Gastrocnemius medialis (tissue), 4 donors: ENCODE data around the gene EHD1.

Experiments
- POLR2A ChIP-seq, 2 donors: fragments of 450-650 bp; IDR thresholded peaks; one replicate each; pipeline ENCODE4 v1.6.1; 2017; ENCODE audit warnings: antibody characterized with exemption in 2 of 2, mild to moderate bottlenecking in 2 of 2, moderate library complexity in 2 of 2
- TF ChIP-seq, protein P1 (sequence below), 5 experiments: fragments of 450-650 bp in 3 of 5; fragments of 200-600 bp in 2 of 5; sonication (generic) in 2 of 5; IDR thresholded peaks in 4 of 5; conservative IDR thresholded peaks in 1 of 5; 1 replicate in 4 of 5; 2 replicates in 1 of 5; pipeline ENCODE4 v1.5.1; 2016 to 2019; ENCODE audit warnings: antibody characterized with exemption in 5 of 5, mild to moderate bottlenecking in 3 of 5, moderate library complexity in 3 of 5

DNA sequence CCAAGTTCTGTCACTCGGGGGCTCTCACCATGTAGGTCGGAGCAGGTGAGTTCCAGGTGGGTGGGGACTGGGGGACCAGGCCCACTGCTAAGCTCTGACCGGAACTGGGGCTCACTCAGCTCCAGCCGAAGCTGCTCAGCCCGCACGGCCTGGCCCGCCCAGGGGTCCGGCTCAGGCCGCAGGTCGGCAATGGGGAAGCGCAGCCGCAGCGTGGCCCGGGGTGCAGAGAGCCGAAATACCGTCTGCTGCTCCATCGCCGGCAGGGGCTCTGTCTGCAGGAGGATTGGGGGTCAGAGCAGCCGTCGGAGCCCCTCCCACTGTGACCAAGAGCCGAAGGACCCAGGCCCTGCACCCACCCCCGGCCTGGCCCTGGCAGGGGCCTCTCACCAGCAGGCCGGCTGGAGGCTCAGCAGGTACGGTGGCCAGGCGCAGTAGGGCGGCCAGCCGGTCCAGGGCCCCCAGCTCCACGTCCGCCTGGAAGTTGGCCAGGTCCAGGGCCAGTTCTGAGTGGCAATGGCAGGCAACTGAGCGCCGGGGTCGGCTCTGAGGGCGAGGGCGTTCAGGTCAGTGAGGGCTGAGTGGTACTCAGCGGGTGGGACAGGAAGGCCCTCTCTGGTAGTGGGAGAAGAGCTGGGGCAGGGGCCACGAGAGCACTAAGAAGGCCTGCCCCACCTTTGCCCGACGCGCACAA is 31.4 kb upstream of the EHD1 start:
- TF ChIP-seq, protein P1, sequence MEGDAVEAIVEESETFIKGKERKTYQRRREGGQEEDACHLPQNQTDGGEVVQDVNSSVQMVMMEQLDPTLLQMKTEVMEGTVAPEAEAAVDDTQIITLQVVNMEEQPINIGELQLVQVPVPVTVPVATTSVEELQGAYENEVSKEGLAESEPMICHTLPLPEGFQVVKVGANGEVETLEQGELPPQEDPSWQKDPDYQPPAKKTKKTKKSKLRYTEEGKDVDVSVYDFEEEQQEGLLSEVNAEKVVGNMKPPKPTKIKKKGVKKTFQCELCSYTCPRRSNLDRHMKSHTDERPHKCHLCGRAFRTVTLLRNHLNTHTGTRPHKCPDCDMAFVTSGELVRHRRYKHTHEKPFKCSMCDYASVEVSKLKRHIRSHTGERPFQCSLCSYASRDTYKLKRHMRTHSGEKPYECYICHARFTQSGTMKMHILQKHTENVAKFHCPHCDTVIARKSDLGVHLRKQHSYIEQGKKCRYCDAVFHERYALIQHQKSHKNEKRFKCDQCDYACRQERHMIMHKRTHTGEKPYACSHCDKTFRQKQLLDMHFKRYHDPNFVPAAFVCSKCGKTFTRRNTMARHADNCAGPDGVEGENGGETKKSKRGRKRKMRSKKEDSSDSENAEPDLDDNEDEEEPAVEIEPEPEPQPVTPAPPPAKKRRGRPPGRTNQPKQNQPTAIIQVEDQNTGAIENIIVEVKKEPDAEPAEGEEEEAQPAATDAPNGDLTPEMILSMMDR (IDR thresholded peaks at IDR 0.05 in 4 of 5, conservative IDR thresholded peaks at IDR 0.05 in 1 of 5), result no peak
- no peak for TF ChIP-seq POLR2A (IDR thresholded peaks at IDR 0.05)
